HG02623 (cell line): ENCODE data around the gene MLPH.

ENCODE experiments used
- ATAC-seq: cut with Tn5 transposase; IDR thresholded peaks from one replicate; pipeline ENCODE4 v1.9.1; 2021; ENCODE audit warnings: moderate library complexity; ENCODE audit not compliant: unreplicated experiment

MLPH gene

DNA sequence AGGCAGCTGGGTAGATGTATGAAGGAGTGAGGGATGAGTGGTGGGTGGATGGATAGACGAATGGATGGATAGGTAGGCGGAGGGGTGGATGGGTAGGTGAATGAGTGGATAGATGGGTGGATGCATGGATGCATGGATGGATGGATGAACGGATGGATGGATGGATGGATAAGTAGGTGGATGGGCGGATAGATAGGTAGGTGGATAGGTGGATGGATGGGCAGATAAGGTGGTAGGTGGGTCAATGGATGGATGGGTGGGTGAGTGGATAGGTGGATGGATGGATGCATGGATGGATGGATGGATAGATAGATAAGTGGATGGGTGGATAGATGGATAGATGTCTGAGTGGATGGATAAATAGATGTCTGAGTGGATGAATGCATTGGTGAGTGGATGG lies 30.1 kb downstream of the MLPH start:
- no peak for ATAC-seq

- no peak for ATAC-seq
These were observed 30.9 kb downstream of the MLPH start for GRCh38 chr2:237517990-237518389.

GRCh38 chr2:237519506-237520245 lies 32.6 kb downstream of the MLPH start:
- ATAC-seq, result no peak

DNA sequence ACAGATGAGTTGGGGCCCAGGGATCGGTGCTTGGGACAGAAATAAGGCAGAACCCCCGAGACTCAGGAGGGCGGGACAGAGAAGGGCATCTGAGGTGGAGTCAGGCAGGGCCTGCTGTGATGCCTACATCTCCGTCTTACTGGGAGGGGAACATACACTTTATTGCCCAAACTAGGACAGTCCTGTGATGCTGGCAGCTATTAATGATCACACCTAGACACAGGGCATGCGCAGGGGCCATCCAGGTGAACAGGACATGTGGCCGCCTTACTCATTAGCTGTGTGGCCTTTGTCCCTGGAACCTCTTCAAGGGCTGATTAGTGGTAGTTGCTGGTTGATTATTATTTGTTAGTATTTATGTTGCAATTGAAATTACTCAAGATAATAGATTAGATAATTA lies 33.2 kb downstream of the MLPH start:
- ATAC-seq, result no peak

- ATAC-seq, result no peak
These were observed 37.6 kb downstream of the MLPH start for GRCh38 chr2:237524631-237525030.

GRCh38 chr2:237525559-237526157 lies 38.6 kb downstream of the MLPH start:
- no peak for ATAC-seq

- ATAC-seq, result no peak
These were observed 40.2 kb downstream of the MLPH start for GRCh38 chr2:237527233-237527632.

GRCh38 chr2:237527766-237528165 lies 40.7 kb downstream of the MLPH start:
- no peak for ATAC-seq

DNA sequence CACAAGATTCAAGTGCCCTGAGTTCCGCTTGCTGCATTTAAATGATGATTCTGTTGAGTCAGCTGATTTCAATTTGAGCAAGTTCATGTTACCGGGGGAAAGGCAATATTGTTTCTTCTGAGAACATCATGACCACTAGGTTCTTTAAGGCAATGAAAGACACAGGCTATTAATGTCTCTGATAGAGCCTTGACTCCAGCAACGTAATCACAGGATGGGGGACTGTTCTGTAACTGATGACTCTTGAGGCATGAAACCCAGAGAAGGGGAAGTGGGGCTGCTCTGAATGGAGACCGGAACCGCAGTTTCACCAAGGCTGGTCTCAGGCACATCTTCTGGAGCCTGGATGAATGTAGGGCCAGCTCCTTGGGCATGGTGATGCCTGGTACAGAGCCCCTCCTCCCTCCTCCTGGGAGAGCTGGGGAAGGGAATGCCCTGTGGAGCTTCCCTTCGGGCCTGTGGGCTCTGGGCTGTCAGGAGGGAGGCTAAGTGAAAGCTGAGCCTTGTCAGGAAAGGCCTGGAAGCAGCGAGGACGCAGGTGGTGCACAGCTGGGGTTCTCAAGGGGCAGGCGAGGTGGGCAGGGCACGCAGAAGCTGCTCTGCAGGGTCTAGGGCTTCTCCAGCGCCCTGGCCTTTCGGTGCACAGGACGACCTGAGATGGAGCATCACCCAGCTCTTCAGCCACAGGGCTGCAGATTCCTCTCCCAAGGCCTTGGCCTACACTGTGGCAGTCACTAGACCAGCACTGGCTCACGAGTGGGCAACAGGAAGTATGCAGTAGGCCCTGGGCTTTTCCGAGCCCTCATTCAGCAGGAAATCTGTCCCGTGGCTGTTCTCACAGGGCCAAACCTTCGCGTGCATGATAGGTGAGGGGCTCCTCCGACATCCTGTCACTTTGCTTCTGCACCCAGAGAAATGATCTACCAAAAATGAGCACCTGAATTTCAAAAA lies 42.7 kb downstream of the MLPH start:
- ATAC-seq, result peak; percentile 75

DNA sequence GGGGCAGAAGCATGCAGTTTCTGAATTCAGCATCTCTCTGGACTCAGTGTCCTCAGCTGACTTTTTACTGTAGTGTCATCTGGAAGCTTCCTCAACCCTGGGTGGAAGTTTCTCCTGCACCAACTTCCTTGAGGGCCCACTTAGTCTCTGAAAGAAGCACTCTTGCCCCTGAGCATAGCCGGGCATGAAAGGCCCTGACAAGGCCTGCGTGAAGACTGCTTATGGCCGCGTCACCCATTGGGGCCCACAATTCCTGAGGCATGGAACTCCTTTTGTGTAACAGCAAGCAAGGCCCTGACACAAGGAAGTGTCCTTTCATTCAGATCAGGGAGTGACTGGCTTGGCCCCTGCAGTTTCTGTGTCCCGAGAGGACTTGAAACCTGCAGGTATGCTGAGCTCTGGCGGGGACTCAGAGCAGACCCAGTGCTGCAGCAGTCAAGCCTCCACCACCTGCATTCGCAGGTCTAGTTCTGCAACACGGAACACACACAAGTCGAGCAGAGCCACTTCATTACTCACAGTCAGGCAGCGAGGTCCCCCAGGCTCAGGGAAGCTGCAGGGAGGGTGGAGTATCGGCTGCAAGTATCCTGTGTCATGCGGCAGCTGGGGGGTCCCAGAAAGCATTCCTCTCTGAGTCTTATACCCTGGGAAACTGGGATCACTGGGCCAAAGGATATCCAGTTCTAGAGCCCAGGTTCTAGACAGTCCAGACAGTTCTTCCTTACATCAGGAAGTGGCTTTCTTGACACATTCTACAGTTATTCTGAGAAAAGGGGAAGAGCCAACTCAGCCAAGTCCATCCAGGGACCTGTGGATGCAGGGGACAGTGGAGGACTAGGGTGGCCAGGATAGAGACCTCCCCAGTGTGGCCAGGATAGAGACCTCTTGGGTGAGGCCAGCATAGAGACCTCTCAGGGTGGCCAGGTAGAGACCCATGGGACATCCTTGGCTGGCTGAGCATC lies 43.7 kb downstream of the MLPH start:
- peak; percentile 65 for ATAC-seq

DNA sequence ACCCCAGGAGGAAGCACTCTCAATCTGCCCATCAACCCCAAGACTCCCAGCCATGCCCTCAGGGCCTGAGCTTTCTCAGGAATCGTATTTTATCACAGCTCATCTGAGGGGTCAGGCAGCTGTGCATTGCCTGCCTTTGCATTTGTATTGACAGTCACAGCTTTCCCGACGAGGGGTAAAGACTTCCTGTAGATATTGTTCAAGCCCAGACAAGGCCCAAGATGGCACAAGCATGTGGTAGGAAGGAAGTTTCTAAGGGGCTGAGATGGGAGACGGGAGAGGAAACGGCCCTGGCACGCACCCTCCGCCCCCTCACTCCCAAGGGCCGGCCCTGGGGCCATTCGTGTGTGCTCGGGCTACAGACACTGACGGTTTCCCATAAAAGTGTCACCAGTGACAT lies 45.1 kb downstream of the MLPH start:
- no peak for ATAC-seq

- no peak for ATAC-seq
These were observed 46.7 kb downstream of the MLPH start for GRCh38 chr2:237533668-237534161.

- no peak for ATAC-seq
These were observed 47.3 kb downstream of the MLPH start for GRCh38 chr2:237534380-237534779.

DNA sequence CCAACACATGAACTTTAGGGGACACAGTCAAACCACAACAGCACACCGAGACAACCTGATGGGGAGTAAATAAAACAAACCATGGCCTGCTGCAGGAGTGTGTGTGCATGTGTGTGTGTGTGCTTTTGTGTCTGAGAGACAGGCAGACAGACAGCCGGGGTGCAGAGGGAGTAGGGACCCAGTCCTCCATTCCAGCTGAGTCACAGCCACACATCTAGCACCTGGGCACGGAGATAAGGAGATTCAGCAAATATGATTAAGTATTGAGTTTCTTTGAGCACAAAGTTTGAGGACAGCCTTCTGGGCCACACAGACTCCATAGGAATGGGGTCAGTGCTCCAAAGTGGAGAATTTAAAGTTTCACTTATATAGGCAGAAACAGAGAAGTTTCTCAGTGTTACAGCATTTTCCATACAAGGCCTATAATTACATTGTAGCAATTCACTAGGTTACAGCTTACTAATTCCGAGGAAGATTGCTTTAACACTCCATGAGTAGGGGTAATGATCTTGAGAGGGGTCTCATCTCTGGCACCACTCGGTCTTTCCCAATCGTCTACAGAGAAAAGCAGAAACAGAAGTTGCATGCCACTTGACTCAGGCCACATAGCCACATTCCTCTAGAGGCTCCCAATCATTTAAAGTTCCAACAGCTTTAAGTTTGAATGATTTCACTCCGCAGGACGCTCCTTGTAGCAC lies 48.5 kb downstream of the MLPH start:
- no peak for ATAC-seq

DNA sequence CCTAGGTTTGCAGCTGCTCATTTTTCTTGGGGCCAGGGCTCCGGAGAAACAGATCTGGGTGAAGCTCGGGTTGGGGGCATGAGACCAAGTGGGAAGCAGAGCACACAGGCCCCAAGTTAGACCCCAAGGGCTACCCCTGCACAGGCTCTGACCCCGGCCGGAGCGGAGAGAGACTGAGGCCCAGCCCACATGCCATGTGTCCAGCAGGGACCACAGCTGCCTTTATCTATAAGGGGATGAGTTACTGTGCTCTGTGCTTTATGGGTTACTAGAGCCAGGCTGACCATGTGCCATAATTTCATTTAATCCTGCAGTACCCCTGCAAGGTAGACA lies 49.0 kb downstream of the MLPH start:
- ATAC-seq, result no peak

GRCh38 chr2:237536617-237537016 lies 49.6 kb downstream of the MLPH start:
- no peak for ATAC-seq

- ATAC-seq, result no peak
These were observed 51.1 kb downstream of the MLPH start for GRCh38 chr2:237538001-237538720.

- ATAC-seq, result no peak
These were observed 51.9 kb downstream of the MLPH start for GRCh38 chr2:237538901-237539300.

- ATAC-seq, result no peak
These were observed 52.6 kb downstream of the MLPH start for GRCh38 chr2:237539681-237540080.
